GM19239 (cell line): ENCODE measurements around the gene MEGF11.

Source experiments
- DNase-seq: peaks from one replicate; pipeline ENCODE4 v3.0.0; 2011; ENCODE audit warnings: low spot score; ENCODE audit not compliant: insufficient read length
- FAIRE-seq: peaks from 2 replicates; lab custom pipeline; 2011; peaks lifted over from hg19 to GRCh38; lab: Jason Lieb, UNC

Gene MEGF11

GRCh38 chr15:65862682-65863081 lies 390.9 kb downstream of the MEGF11 start:
- peak; percentile 39 for DNase-seq

GRCh38 chr15:65857718-65858402 lies 395.7 kb downstream of the MEGF11 start:
- DNase-seq (no peak), FAIRE-seq (no peak)

More at GRCh38 chr15:65862682-65863081, 390.9 kb downstream of the MEGF11 start:
- peak; percentile 89 for FAIRE-seq

GRCh38 chr15:65856821-65857455 lies 396.6 kb downstream of the MEGF11 start:
- FAIRE-seq: peak; percentile 33
- no peak for DNase-seq

GRCh38 chr15:65851981-65852380 lies 401.6 kb downstream of the MEGF11 start:
- FAIRE-seq: no peak
- DNase-seq: no peak

- DNase-seq (no peak), FAIRE-seq (no peak)
Measured at GRCh38 chr15:65847989-65848388, 405.6 kb downstream of the MEGF11 start.

GRCh38 chr15:65845826-65846519 lies 407.6 kb downstream of the MEGF11 start:
- DNase-seq (no peak), FAIRE-seq (no peak)
